Neural crest cell (in vitro differentiated cells): ENCODE data around the gene SMOC2. TPM values are rescaled to one million over a fixed set of nuclear protein-coding genes. Genes with fewer than 3 reads are reported as not detected.

Experiments
- DNase-seq: peaks from one replicate; pipeline ENCODE4 v3.0.0; 2021; ENCODE audit warnings: low read depth, mixed read lengths, low spot score
- H3K27ac Mint-ChIP-seq: one replicate; pipeline ENCODE4 v1.8.0; 2021; ENCODE audit warnings: mild to moderate bottlenecking, mixed read lengths; ENCODE audit not compliant: unreplicated experiment
- H3K27me3 Mint-ChIP-seq: 2 replicates; pipeline ENCODE4 v1.8.0; 2021; ENCODE audit warnings: low read depth, mild to moderate bottlenecking, mixed read lengths
- H3K36me3 Mint-ChIP-seq: 2 replicates; pipeline ENCODE4 v1.8.0; 2021; ENCODE audit warnings: low read depth, mild to moderate bottlenecking, mixed read lengths
- H3K4me1 Mint-ChIP-seq: 2 replicates; pipeline ENCODE4 v1.8.0; 2021; ENCODE audit warnings: mixed read lengths
- H3K4me3 Mint-ChIP-seq: one replicate; pipeline ENCODE4 v1.8.0; 2021; ENCODE audit warnings: mild to moderate bottlenecking, mixed read lengths
- H3K9me3 Mint-ChIP-seq: 2 replicates; pipeline ENCODE4 v1.8.0; 2021; ENCODE audit warnings: mixed read lengths
- CTCF ChIP-seq: fragments of 200-600 bp; sonication (generic); conservative IDR thresholded peaks from 2 replicates; pipeline ENCODE4 v1.5.0; 2021; ENCODE audit warnings: antibody characterized with exemption, mild to moderate bottlenecking
- total RNA-seq: library from RNA; stranded (reverse); gene quantifications from 2 replicates; pipeline ENCODE4 v1.2.1, GENCODE V29; 2021

SMOC2 gene
- total RNA-seq, 1 donor from 2014 or later: 0.23 TPM

GRCh38 chr6:168396561-168396960 lies 44.4 kb upstream of the SMOC2 start:
- H3K4me3 Mint-ChIP-seq: no peak overlapping the region
- no peak for TF ChIP-seq CTCF
- H3K27me3 Mint-ChIP-seq: peaks cover 9% of the 10 kb centered on the region
- no peak overlapping the region for H3K27ac Mint-ChIP-seq
- peaks cover 8% of the 10 kb centered on the region for H3K4me1 Mint-ChIP-seq
- H3K36me3 Mint-ChIP-seq: peaks cover 2% of the 10 kb centered on the region
- peaks cover 3% of the 10 kb centered on the region for H3K9me3 Mint-ChIP-seq
- no peak for DNase-seq

GRCh38 chr6:168397012-168397411 lies 44.0 kb upstream of the SMOC2 start:
- DNase-seq: no peak
- no peak for TF ChIP-seq CTCF
- Mint-ChIP-seq H3K27ac (no peak overlapping the region), H3K27me3 (peaks cover 9% of the 10 kb centered on the region), H3K9me3 (peaks cover 3% of the 10 kb centered on the region), H3K4me3 (no peak overlapping the region), H3K4me1 (peaks cover 8% of the 10 kb centered on the region), H3K36me3 (peaks cover 2% of the 10 kb centered on the region)

- Mint-ChIP-seq H3K4me3 (no peak overlapping the region), H3K36me3 (peaks cover 2% of the 10 kb centered on the region), H3K9me3 (peaks cover 3% of the 10 kb centered on the region), H3K27ac (no peak overlapping the region), H3K4me1 (peaks cover 4% of the 10 kb centered on the region), H3K27me3 (peaks cover 9% of the 10 kb centered on the region)
- DNase-seq: no peak
- no peak for TF ChIP-seq CTCF
Observed at GRCh38 chr6:168400037-168400436, 40.9 kb upstream of the SMOC2 start.

- H3K36me3 Mint-ChIP-seq: peaks cover 2% of the 10 kb centered on the region
- H3K4me1 Mint-ChIP-seq: no peaks in the 10 kb centered on the region
- no peak for DNase-seq
- no peak overlapping the region for H3K27ac Mint-ChIP-seq
- TF ChIP-seq CTCF: no peak
- no peaks in the 10 kb centered on the region for H3K9me3 Mint-ChIP-seq
- no peak overlapping the region for H3K4me3 Mint-ChIP-seq
- peaks cover 3% of the 10 kb centered on the region for H3K27me3 Mint-ChIP-seq
Observed at GRCh38 chr6:168403370-168404005, 37.5 kb upstream of the SMOC2 start.

GRCh38 chr6:168404560-168404959 lies 36.4 kb upstream of the SMOC2 start:
- TF ChIP-seq CTCF: no peak
- Mint-ChIP-seq H3K4me3 (no peak overlapping the region), H3K4me1 (no peaks in the 10 kb centered on the region), H3K9me3 (no peaks in the 10 kb centered on the region), H3K36me3 (peaks cover 2% of the 10 kb centered on the region), H3K27ac (no peak overlapping the region), H3K27me3 (peaks cover 3% of the 10 kb centered on the region)
- no peak for DNase-seq

- Mint-ChIP-seq H3K4me1 (no peaks in the 10 kb centered on the region), H3K27me3 (no peaks in the 10 kb centered on the region), H3K4me3 (no peak overlapping the region), H3K27ac (no peak overlapping the region), H3K9me3 (no peaks in the 10 kb centered on the region), H3K36me3 (no peaks in the 10 kb centered on the region)
- no peak for DNase-seq
- TF ChIP-seq CTCF: no peak
Observed at GRCh38 chr6:168407842-168408241, 33.1 kb upstream of the SMOC2 start.
